SK-N-SH treated with all-trans-retinoic acid at 6 μM for 48 hours (cell line): ENCODE measurements around the gene PARP2.

Experiments
- BACH2 ChIP-seq: fragments of 250-450 bp; sonication (Bioruptor Pico); IDR thresholded peaks from 2 replicates; pipeline ENCODE4 v1.9.0; 2021; ENCODE audit warnings: mild to moderate bottlenecking, borderline replicate concordance
- CREB5 ChIP-seq: fragments of 250-450 bp; sonication (Bioruptor Pico); IDR thresholded peaks from 2 replicates; pipeline ENCODE4 v1.5.1; 2020; ENCODE audit warnings: low read depth, mild to moderate bottlenecking, moderate library complexity
- GLIS3 ChIP-seq: fragments of 250-450 bp; sonication (Bioruptor Pico); IDR thresholded peaks from 2 replicates; pipeline ENCODE4 v1.5.0; 2020; ENCODE audit warnings: mild to moderate bottlenecking, moderate library complexity
- OSR1 ChIP-seq: fragments of 250-450 bp; sonication (Bioruptor Pico); IDR thresholded peaks from 2 replicates; pipeline ENCODE4 v1.8.0; 2022; ENCODE audit warnings: moderate library complexity, mild to moderate bottlenecking, inconsistent platforms
- PPARA ChIP-seq: fragments of 250-450 bp; sonication (Bioruptor Pico); IDR thresholded peaks from 2 replicates; pipeline ENCODE4 v1.5.0; 2020; ENCODE audit warnings: mild to moderate bottlenecking, borderline replicate concordance
- RARB ChIP-seq: fragments of 250-450 bp; sonication (Bioruptor Pico); IDR thresholded peaks from 2 replicates; pipeline ENCODE4 v1.8.0; 2021; ENCODE audit warnings: mild to moderate bottlenecking, moderate library complexity
- TCF4 ChIP-seq: fragments of 250-450 bp; sonication (Bioruptor Pico); IDR thresholded peaks from 2 replicates; pipeline ENCODE4 v1.8.0; 2021; ENCODE audit warnings: mild to moderate bottlenecking, moderate library complexity, borderline replicate concordance
- ZC3H10 ChIP-seq: fragments of 250-450 bp; sonication (Bioruptor Pico); IDR thresholded peaks from 2 replicates; pipeline ENCODE4 v1.5.1; 2021; ENCODE audit warnings: mild to moderate bottlenecking, moderate library complexity
- ZFP3 ChIP-seq: fragments of 250-450 bp; sonication (Bioruptor Pico); IDR thresholded peaks from 2 replicates; pipeline ENCODE4 v1.5.0; 2020; ENCODE audit warnings: mild to moderate bottlenecking, moderate library complexity
- ZFP30 ChIP-seq: fragments of 450-650 bp; formaldehyde crosslinking; IDR thresholded peaks from 2 replicates; pipeline ENCODE4 v1.5.0; 2022; ENCODE audit warnings: mild to moderate bottlenecking, moderate library complexity
- TF ChIP-seq, protein P1 (sequence below): fragments of 250-450 bp; sonication (Bioruptor Pico); IDR thresholded peaks from 2 replicates; pipeline ENCODE4 v1.8.0; 2020; ENCODE audit warnings: mild to moderate bottlenecking, moderate library complexity, borderline replicate concordance
- TF ChIP-seq, protein P2 (sequence below): fragments of 250-450 bp; sonication (Bioruptor Pico); IDR thresholded peaks from 2 replicates; pipeline ENCODE4 v1.5.1; 2021; ENCODE audit warnings: mild to moderate bottlenecking, moderate library complexity

DNA sequence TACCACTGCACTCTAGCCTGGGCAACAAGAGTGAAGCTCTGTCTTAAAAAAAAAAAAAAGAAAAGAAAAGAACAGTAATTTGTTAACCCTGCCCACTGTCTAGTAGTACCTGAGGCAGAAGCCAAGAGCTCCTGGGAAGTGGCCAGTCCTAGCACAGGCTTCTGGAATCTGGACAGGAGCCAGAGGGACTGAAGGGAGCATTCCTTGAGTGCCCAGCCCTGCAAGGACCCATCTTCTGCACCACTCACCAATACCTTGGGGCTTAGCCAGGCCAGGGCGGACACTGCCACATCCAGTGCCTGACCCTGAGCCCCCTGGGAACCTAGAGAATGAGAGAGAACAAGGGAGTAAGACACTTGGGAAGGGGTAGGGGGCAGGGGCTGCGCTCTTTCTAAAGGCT, 33.7 kb downstream of the PARP2 start:
- TF ChIP-seq ZFP30 (CRISPR knock-in tag), result no peak
- no peak for TF ChIP-seq BACH2 (CRISPR knock-in tag)
- TF ChIP-seq, protein P1, sequence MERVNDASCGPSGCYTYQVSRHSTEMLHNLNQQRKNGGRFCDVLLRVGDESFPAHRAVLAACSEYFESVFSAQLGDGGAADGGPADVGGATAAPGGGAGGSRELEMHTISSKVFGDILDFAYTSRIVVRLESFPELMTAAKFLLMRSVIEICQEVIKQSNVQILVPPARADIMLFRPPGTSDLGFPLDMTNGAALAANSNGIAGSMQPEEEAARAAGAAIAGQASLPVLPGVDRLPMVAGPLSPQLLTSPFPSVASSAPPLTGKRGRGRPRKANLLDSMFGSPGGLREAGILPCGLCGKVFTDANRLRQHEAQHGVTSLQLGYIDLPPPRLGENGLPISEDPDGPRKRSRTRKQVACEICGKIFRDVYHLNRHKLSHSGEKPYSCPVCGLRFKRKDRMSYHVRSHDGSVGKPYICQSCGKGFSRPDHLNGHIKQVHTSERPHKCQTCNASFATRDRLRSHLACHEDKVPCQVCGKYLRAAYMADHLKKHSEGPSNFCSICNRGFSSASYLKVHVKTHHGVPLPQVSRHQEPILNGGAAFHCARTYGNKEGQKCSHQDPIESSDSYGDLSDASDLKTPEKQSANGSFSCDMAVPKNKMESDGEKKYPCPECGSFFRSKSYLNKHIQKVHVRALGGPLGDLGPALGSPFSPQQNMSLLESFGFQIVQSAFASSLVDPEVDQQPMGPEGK (CRISPR knock-in tag), result no peak
- TF ChIP-seq ZC3H10 (CRISPR knock-in tag), result no peak
- no peak for TF ChIP-seq OSR1 (CRISPR knock-in tag)
- no peak for TF ChIP-seq TCF4 (CRISPR knock-in tag)
- TF ChIP-seq GLIS3 (CRISPR knock-in tag), result no peak
- TF ChIP-seq CREB5 (CRISPR knock-in tag), result no peak
- no peak for TF ChIP-seq ZFP3
- no peak for TF ChIP-seq RARB (CRISPR knock-in tag)
- TF ChIP-seq PPARA (CRISPR knock-in tag), result no peak
- TF ChIP-seq, protein P2, sequence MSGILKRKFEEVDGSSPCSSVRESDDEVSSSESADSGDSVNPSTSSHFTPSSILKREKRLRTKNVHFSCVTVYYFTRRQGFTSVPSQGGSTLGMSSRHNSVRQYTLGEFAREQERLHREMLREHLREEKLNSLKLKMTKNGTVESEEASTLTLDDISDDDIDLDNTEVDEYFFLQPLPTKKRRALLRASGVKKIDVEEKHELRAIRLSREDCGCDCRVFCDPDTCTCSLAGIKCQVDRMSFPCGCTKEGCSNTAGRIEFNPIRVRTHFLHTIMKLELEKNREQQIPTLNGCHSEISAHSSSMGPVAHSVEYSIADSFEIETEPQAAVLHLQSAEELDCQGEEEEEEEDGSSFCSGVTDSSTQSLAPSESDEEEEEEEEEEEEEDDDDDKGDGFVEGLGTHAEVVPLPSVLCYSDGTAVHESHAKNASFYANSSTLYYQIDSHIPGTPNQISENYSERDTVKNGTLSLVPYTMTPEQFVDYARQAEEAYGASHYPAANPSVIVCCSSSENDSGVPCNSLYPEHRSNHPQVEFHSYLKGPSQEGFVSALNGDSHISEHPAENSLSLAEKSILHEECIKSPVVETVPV, result no peak
